A673 (cell line): Measurements from ENCODE around the gene SNX13. TPM values are rescaled to one million over a fixed set of nuclear protein-coding genes. Genes with fewer than 3 reads are reported as not detected.
"Not testable (repeated sequence)": the region's sequence is repeated elsewhere in the genome, so short reads cannot be mapped to it uniquely, and the experiment has no call there.

Source experiments
- BruUV-seq: library from RNA; stranded (reverse); fragments of 400-500 nt; replicated peaks from 2 replicates; lab custom pipeline; 2021; lab: Mats Ljungman, UMichigan
- CTCF ChIA-PET: fragments of 300-600 bp; sonication (Branson Sonifier 250); formaldehyde crosslinking; loops from one replicate; lab custom pipeline; 2022; ENCODE audit warnings: antibody characterized with exemption; lab: Charles Lee
- POLR2A ChIA-PET: fragments of 300-600 bp; sonication (Branson Sonifier 250); formaldehyde crosslinking; loops from one replicate; lab custom pipeline; 2022; ENCODE audit warnings: antibody characterized with exemption; ENCODE audit not compliant: low non-redundant PET; lab: Charles Lee
- DNase-seq: peaks from one replicate; pipeline ENCODE4 v3.0.0-alpha.2; 2015; ENCODE audit warnings: low spot score
- H3K27ac ChIP-seq: fragments of 200-600 bp; sonication (generic); 2 replicates; pipeline ENCODE4 v1.5.1; 2016; ENCODE audit warnings: mixed run types, low read depth, mild to moderate bottlenecking, mixed read lengths, antibody characterized with exemption, low read length; ENCODE audit not compliant: poor library complexity, severe bottlenecking
- H3K27me3 ChIP-seq: fragments of 200-600 bp; sonication (generic); replicated peaks from 2 replicates; pipeline ENCODE4 v1.6.1; 2017; ENCODE audit warnings: mixed run types, low read depth, mild to moderate bottlenecking, mixed read lengths, antibody characterized with exemption, low read length; ENCODE audit not compliant: insufficient read depth, poor library complexity
- H3K36me3 ChIP-seq: fragments of 200-600 bp; sonication (generic); 2 replicates; pipeline ENCODE4 v1.6.1; 2016; ENCODE audit warnings: mixed run types, mild to moderate bottlenecking, mixed read lengths, antibody characterized with exemption, low read length; ENCODE audit not compliant: insufficient read depth, poor library complexity, severe bottlenecking
- H3K4me1 ChIP-seq: fragments of 200-600 bp; sonication (generic); 2 replicates; pipeline ENCODE4 v1.6.1; 2017; ENCODE audit warnings: mixed run types, mild to moderate bottlenecking, mixed read lengths, antibody characterized with exemption, low read length; ENCODE audit not compliant: insufficient read depth, poor library complexity, severe bottlenecking
- H3K4me3 ChIP-seq: fragments of 200-600 bp; sonication (generic); 2 replicates; pipeline ENCODE4 v1.5.1; 2016; ENCODE audit warnings: low read depth, mixed run types, mild to moderate bottlenecking, mixed read lengths, low read length; ENCODE audit not compliant: poor library complexity, severe bottlenecking
- H3K9me3 ChIP-seq: fragments of 200-600 bp; sonication (generic); 2 replicates; pipeline ENCODE4 v1.6.1; 2016; ENCODE audit warnings: mixed run types, low read depth, mild to moderate bottlenecking, mixed read lengths, antibody characterized with exemption, low read length; ENCODE audit not compliant: poor library complexity, severe bottlenecking
- EZH2 ChIP-seq: fragments of 200-600 bp; sonication (generic); IDR thresholded peaks from 2 replicates; pipeline ENCODE4 v1.6.1; 2017; ENCODE audit warnings: borderline replicate concordance, low read depth, mild to moderate bottlenecking, mixed read lengths, antibody characterized with exemption, low read length; ENCODE audit not compliant: poor library complexity, severe bottlenecking
- intact Hi-C: fragments of 100-400 bp; cut with micrococcal nuclease; formaldehyde crosslinking; loops from one replicate; pipeline ENCODE4 v1.10.0; 2022; ENCODE audit not compliant: unreplicated experiment
- total RNA-seq: library from RNA; stranded (reverse); gene quantifications from 2 replicates; pipeline ENCODE4 v1.2.3, GENCODE V29; 2021
- TF ChIP-seq, protein P1 (sequence below): fragments of 300-800, 200-600 bp; sonication (generic); conservative IDR thresholded peaks from 2 replicates; pipeline ENCODE4 v1.5.1; 2017; ENCODE audit warnings: low read depth, mild to moderate bottlenecking, antibody characterized with exemption, low read length, moderate library complexity, mixed read lengths

SNX13 gene
- total RNA-seq, 1 experiment from 2014 or later = 31.2 TPM

DNA sequence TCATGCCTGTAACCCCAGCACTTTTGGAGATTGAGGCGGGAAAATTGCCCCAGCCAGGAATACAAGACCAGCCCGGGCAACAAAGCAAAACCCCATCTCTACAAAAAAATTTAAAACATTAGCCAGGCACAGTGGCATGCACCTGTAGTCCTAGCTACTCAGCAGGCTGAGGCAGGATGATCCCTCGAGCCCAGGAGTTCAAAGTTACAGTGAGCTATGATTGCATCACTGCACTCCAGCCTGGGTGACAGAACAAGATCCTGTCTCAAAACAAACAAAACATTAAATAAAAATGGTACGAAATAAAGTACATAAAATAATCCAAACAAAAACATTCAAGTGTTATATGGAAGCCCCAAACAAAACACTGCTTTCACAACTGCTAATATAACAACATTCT lies 125.0 kb downstream of the SNX13 start:
- H3K27me3 ChIP-seq = no peaks in the 10 kb centered on the region
- no peaks in the 10 kb centered on the region for H3K4me1 ChIP-seq
- BruUV-seq = no TSS peak
- no peak overlapping the region for H3K27ac ChIP-seq
- no peak for DNase-seq
- no peaks in the 10 kb centered on the region for H3K36me3 ChIP-seq
- intact Hi-C loops = no loop called here
- TF ChIP-seq, protein P1, sequence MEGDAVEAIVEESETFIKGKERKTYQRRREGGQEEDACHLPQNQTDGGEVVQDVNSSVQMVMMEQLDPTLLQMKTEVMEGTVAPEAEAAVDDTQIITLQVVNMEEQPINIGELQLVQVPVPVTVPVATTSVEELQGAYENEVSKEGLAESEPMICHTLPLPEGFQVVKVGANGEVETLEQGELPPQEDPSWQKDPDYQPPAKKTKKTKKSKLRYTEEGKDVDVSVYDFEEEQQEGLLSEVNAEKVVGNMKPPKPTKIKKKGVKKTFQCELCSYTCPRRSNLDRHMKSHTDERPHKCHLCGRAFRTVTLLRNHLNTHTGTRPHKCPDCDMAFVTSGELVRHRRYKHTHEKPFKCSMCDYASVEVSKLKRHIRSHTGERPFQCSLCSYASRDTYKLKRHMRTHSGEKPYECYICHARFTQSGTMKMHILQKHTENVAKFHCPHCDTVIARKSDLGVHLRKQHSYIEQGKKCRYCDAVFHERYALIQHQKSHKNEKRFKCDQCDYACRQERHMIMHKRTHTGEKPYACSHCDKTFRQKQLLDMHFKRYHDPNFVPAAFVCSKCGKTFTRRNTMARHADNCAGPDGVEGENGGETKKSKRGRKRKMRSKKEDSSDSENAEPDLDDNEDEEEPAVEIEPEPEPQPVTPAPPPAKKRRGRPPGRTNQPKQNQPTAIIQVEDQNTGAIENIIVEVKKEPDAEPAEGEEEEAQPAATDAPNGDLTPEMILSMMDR = no peak
- TF ChIP-seq EZH2 = no peak
- H3K4me3 ChIP-seq = no peak overlapping the region
- POLR2A ChIA-PET = no interaction called here
- CTCF ChIA-PET = no interaction called here
- no peaks in the 10 kb centered on the region for H3K9me3 ChIP-seq

DNA sequence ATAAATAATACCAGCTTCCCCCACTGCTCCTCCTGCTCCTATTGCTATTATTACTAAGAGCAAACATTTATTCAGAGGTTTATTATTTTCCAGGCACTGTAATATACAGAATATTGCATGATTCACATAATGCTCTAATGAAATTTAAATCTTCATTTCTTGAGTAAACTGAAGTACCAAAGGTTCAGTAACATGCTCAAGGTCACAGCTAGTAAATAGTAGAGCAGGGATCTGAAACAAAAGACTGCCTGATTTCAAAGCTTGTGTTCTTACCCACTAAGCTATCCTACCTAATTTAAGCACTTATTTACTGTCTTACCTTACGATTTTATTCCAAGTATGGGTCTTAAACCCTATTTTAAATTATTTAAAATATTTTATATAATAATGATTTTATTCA lies 126.2 kb downstream of the SNX13 start:
- intact Hi-C loops = no loop called here
- H3K4me3 ChIP-seq = no peak overlapping the region
- H3K36me3 ChIP-seq = no peaks in the 10 kb centered on the region
- no peak for DNase-seq
- no peak for TF ChIP-seq EZH2
- TF ChIP-seq, protein P1 = no peak
- no TSS peak for BruUV-seq
- H3K9me3 ChIP-seq = no peaks in the 10 kb centered on the region
- H3K4me1 ChIP-seq = no peaks in the 10 kb centered on the region
- ChIA-PET POLR2A (no interaction called here), CTCF (no interaction called here)
- no peak overlapping the region for H3K27ac ChIP-seq
- no peaks in the 10 kb centered on the region for H3K27me3 ChIP-seq

DNA sequence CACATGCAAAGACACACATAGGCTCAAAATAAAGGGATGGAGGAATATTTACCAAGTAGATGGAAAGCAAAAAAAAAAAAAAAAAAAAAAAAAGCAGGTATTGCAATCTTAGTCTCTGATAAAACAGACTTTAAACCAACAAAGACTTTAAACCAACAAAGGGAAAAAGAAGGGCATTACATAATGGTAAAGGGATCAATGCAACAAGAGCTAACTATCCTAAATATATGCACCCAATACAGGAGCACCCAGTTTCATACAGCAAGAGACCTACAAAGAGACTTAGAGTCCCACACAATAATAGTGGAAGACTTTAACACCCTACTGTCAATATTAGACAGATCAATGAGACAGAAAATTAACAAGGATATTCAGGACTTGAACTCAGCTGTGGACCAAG lies 131.1 kb downstream of the SNX13 start:
- H3K36me3 ChIP-seq, H3K4me3 ChIP-seq, BruUV-seq, intact Hi-C loops, POLR2A ChIA-PET, CTCF ChIA-PET, H3K27ac ChIP-seq, H3K4me1 ChIP-seq, H3K27me3 ChIP-seq, H3K9me3 ChIP-seq, DNase-seq: not testable (repeated sequence)

DNA sequence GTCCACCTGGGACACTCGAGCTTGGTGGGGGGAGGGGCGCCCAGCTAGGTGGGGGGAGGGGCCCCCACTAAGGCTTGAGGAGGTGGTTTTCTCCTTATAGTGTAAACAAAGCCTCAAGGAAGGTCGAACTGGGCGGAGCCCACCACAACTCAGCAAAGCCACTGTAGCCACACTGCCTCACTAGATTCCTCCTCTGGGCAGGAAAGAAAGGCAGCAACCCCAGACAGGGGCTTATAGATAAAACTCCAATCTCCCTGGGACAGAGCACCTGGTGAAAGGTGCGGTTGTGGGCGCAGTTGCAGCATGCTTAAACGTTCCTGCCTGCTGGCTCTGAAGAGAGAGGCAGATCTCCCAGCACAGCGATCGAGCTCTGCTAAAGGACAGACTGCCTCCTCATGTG lies 133.1 kb downstream of the SNX13 start:
- DNase-seq = no peak
- no peaks in the 10 kb centered on the region for H3K36me3 ChIP-seq

More for the DNA sequence above, 133.1 kb downstream of the SNX13 start:
- Histone ChIP-seq H3K27me3 (no peaks in the 10 kb centered on the region), H3K4me3 (no peak overlapping the region), H3K27ac (no peak overlapping the region), H3K9me3 (no peaks in the 10 kb centered on the region), H3K4me1 (no peaks in the 10 kb centered on the region)
- ChIA-PET POLR2A (no interaction called here), CTCF (no interaction called here)
- intact Hi-C loops = no loop called here
- TF ChIP-seq, protein P1 = no peak
- no peak for TF ChIP-seq EZH2
- BruUV-seq = no TSS peak
